Measurements from ENCODE around the gene OR4F17.
"Not testable (repeated sequence)": the region's sequence is repeated elsewhere in the genome, so short reads cannot be mapped to it uniquely, and the experiment has no call there.

OR4F17 gene, protein sequence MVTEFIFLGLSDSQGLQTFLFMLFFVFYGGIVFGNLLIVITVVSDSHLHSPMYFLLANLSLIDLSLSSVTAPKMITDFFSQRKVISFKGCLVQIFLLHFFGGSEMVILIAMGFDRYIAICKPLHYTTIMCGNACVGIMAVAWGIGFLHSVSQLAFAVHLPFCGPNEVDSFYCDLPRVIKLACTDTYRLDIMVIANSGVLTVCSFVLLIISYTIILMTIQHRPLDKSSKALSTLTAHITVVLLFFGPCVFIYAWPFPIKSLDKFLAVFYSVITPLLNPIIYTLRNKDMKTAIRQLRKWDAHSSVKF
- 0 reads per million in 3 experiments for total RNA-seq

DNA sequence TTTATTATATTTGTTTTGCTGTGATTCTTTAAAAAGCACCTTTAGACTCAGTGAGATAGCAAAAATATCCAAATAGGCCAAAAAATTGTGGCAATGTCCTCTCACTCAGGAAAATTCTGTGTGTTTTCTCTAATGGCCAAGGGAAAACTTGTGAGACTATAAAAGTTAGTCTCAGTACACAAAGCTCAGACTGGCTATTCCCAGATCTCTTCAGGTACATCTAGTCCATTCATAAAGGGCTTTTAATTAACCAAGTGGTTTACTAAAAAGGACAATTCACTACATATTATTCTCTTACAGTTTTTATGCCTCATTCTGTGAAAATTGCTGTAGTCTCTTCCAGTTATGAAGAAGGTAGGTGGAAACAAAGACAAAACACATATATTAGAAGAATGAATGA lies at the start of gene OR4F17:
OR4F17 (plus strand) TSS at position 301 of the 400 bp plus-strand sequence. CDS start 3,575 bp downstream, outside the sequence.
- not testable (repeated sequence) for DNase-seq

DNA sequence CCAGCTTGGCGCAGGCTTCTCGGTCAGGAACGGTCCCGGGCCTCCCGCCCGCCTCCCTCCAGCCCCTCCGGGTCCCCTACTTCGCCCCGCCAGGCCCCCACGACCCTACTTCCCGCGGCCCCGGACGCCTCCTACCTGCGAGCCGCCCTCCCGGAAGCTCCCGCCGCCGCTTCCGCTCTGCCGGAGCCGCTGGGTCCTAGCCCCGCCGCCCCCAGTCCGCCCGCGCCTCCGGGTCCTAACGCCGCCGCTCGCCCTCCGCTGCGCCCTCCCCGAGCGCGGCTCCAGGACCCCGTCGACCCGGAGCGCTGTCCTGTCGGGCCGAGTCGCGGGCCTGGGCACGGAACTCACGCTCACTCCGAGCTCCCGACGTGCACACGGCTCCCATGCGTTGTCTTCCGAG lies 36.1 kb upstream of the OR4F17 start:
- DNase-seq = peak; percentile 23

DNA sequence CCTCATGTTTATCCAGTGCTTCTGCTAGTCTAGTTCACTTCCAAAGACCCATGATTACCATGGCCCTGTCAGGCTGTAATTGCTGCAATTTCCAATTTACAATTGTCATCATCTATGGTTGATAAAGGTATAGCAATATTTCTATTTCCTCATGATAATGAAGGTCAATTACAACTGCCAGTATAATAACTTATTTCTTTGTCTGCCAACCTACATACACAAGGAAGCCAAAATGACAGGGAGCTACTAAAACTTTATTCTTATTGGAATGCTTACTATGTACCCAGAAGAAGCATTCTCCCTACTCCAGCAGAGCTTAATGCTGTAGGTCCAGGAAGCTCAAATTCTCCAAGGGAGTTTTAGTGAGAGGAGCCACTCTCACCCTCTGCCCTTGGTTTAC lies 24.0 kb upstream of the OR4F17 start:
- DNase-seq = not testable (repeated sequence)

DNA sequence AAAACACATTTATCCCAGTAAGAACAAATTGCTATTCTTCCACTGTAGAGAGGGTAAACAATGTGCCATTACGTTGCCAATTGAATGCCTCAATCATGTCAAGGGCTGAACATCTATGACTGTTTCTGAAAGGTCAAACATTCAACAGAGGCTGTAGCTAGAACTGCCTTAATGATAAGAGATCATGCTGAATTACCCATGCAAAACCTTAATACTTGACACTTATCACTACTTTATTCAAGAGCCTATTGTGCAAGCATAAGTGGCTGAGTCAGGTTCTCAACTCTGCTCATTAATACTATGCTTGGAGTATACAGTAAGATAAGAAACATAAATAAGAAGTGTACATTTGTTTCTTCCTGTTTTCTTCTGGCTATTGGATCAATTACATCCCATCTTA lies 23.3 kb upstream of the OR4F17 start:
- DNase-seq = not testable (repeated sequence)

DNA sequence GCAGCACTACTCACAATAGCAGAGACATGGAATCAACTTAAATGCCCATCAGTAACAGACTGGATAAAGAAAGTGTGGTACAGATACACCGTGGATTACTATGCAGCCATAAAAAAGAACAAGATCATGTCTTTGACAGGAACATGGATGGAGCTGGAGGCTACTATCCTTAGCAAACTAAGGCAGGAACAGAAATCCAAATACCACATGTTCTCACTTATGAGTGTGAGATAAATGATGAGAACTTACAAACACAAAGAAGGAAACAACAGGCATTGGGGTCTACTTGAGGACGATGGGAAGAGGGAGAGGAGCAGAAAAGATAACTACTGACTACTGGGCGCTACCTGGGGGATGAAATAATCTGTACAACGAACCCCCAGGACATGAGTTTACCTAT lies 16.2 kb upstream of the OR4F17 start:
- not testable (repeated sequence) for DNase-seq

DNA sequence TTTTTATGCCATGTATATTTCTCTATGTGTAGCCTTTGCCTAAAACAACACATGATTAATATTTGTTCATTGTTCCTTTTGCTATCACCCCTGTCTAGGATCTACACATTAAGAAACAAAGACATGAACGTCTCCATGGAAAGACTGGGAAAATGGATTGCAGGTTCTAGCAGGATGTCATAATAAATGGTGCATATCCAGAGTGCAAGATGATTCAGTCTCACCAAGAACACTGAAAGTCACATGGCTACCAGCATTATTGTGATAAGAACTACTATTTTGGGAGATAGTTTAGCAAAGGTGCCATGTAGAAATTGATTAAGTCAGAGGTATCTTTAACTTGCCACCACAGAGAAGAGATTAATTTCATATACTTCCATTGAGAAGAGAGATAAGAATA lies 12.1 kb upstream of the OR4F17 start:
- not testable (repeated sequence) for DNase-seq

DNA sequence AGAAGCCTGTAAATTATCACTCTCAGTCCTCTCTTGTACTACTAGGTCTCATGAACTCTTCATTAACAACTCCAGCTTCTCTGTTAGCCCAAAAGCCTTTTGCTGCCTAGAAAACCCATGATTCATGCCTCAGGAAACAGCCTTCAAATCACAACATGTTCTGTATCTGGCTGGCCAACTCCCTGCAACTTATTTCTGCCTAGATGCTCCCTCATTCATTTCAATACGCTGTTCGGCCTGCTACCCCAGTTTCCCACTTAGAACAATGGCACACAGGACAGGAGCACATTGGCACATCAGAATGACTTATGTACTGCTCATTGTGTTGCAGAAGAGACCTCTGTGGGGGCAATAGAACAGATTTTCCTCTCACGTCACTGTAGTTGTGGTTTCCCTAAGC lies 9.3 kb upstream of the OR4F17 start:
- not testable (repeated sequence) for DNase-seq

DNA sequence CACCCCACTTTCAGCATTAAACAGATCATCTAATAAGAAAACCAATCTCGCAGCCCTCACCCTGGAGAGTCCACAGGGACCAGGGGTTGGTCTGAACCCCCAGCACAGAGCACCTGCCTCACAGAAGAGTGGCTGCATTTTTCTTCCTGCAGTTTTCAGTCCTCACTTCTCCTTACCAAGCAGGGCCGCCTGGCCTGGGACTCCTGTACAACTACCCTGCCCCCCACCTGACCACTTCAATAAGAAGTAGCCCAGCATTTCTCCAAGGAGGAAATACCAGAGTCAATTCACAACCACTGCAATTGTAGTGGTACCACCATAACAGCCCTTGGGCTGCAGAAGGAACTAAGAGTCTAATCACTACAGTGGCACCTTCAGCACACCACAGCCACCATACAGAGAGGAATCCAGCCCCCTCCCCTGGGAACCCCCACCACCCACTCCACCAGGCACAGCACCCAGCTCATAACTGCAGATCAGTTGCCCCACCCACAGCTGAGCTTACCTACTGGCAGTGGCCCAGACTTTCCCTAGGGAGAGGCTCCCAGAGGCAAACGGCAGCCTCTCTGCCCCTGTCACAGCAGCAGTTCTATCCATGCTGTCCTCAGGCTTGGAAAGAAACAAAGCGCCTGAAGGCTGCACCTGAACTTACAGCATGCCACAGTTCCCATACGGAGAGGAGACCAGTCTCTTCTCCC lies 13.7 kb downstream of the OR4F17 start:
- not testable (repeated sequence) for DNase-seq
